22Rv1 (cell line): Measurements from ENCODE around the gene ABCA12.

Source experiments
- H3K27ac ChIP-seq: fragments of 450-650 bp; 2 replicates; pipeline ENCODE4 v1.5.1; 2017
- ZFX ChIP-seq: fragments of 450-650 bp; IDR thresholded peaks from 2 replicates; pipeline ENCODE4 v1.6.1; 2017; ENCODE audit warnings: antibody characterized with exemption, borderline replicate concordance
- TF ChIP-seq, protein P1 (sequence below): fragments of 450-650 bp; IDR thresholded peaks from 2 replicates; pipeline ENCODE4 v1.5.1; 2017; ENCODE audit warnings: mild to moderate bottlenecking

The ABCA12 gene

DNA sequence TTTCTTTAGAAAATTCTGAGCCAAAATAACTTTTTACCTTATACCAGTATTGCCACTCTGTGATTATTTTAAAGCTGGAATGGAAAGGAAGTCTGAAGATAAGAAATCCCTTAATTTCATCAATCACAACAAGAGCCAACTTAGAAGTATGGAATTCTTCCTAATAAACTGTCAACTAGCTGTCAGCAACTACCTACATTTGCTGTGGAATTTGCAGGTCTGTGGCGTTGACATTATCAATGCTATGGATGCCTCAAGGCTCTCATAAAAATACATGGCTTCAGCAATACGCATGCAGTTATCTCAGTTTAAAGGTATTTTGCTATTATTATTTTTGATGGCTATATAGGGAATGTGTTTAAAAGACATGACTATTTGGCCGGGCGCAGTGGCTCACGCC lies 108.5 kb downstream of the ABCA12 start:
- TF ChIP-seq ZFX = no peak
- TF ChIP-seq, protein P1, sequence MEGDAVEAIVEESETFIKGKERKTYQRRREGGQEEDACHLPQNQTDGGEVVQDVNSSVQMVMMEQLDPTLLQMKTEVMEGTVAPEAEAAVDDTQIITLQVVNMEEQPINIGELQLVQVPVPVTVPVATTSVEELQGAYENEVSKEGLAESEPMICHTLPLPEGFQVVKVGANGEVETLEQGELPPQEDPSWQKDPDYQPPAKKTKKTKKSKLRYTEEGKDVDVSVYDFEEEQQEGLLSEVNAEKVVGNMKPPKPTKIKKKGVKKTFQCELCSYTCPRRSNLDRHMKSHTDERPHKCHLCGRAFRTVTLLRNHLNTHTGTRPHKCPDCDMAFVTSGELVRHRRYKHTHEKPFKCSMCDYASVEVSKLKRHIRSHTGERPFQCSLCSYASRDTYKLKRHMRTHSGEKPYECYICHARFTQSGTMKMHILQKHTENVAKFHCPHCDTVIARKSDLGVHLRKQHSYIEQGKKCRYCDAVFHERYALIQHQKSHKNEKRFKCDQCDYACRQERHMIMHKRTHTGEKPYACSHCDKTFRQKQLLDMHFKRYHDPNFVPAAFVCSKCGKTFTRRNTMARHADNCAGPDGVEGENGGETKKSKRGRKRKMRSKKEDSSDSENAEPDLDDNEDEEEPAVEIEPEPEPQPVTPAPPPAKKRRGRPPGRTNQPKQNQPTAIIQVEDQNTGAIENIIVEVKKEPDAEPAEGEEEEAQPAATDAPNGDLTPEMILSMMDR = no peak
- H3K27ac ChIP-seq = no peak overlapping the region

DNA sequence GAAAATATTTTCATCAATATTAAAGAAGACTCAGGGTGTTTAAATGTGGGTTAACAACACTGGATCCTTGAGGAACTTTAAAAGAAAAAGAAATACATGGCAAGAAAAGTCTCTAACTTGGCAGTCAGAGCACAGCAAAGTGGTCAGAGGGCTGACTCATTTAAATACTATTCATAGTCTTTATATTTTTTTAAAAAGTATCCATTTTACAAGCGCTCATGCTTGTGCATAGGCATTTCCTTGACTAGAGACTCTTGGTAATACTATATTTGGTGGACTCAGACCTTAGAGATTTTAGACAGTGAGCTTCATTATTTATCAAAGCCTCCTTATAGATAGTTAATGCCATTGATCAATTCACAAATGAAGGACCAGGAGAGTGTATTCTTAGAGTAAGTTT lies 110.2 kb downstream of the ABCA12 start:
- no peak overlapping the region for H3K27ac ChIP-seq
- TF ChIP-seq ZFX = no peak
- TF ChIP-seq, protein P1 = no peak

DNA sequence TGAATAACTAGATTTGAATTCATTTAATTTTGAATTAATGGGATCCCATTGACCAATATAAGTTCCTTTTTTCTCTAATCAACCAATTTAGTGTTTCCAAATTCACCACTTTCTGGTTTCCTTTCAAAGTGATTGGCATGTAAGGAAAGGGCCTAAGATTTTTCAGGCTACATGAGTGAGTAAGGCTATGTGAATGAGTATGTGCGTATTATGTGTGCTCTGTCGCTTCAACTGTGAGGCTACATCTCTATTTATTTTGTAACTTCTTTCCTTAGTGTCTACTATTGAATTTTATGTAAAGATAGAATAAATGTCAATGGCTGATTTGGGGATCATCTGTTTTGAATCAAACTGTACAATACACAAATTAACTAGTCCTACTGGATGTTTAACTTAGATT lies 110.6 kb downstream of the ABCA12 start:
- TF ChIP-seq ZFX = no peak
- TF ChIP-seq, protein P1 = no peak
- H3K27ac ChIP-seq = no peak overlapping the region

DNA sequence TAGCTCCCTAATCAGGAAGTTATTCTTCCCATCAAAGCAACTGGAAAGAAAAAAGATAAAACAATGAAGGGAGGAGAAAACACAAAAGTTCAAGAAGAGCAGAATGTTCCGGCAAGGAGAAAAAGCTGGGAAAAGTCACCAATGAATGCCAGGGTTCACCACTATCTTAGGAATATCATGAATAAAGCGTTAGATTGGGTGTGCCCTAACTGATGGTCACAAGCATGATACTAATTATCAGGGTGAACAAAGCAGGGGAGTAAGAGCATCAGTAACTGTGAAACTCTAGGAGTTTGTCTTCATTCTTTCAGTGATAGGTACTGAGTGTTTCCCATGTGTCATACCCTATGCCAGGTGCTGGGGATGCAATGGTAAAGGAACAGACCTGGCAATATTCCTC lies 115.5 kb downstream of the ABCA12 start:
- TF ChIP-seq ZFX = no peak
- TF ChIP-seq, protein P1 = no peak
- H3K27ac ChIP-seq = no peak overlapping the region

DNA sequence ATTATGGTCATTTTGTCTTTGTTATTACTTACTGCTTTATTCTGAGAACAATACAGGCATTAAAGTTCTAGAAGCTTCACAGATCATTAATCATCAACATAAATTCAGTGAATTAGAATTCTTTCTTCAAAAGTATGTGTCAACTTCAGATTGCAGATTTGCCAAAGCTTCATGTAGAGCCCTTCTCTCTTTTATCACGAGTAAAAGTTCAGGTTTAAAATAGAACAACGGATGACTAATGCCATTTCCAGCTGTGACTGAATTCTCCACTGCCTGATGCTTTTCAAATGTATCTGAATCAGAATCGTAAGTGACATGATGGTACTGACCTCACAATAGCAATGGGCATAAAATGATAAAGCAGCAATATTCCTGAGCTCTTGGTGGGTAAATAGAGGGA lies 116.0 kb downstream of the ABCA12 start:
- H3K27ac ChIP-seq = no peak overlapping the region
- TF ChIP-seq, protein P1 = no peak
- TF ChIP-seq ZFX = no peak

DNA sequence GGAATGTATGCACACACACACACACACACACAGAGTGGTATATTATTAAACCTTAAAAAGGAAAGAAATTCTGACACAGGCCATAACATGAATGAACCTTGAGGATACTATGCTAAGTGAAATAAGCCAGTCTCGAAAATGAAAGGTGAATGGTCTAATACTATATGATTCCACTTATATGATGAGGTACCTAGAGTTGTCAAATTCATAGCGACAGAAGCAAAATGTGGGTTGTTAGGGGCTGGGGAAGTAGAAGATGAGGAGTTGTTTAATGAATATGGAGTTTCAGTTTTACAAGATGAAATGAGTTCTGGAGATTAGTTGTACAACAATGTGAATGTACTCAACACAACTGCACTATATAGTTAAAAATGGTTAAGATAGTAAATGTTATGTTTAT lies 118.1 kb downstream of the ABCA12 start:
- TF ChIP-seq, protein P1 = no peak
- TF ChIP-seq ZFX = no peak
- no peak overlapping the region for H3K27ac ChIP-seq

DNA sequence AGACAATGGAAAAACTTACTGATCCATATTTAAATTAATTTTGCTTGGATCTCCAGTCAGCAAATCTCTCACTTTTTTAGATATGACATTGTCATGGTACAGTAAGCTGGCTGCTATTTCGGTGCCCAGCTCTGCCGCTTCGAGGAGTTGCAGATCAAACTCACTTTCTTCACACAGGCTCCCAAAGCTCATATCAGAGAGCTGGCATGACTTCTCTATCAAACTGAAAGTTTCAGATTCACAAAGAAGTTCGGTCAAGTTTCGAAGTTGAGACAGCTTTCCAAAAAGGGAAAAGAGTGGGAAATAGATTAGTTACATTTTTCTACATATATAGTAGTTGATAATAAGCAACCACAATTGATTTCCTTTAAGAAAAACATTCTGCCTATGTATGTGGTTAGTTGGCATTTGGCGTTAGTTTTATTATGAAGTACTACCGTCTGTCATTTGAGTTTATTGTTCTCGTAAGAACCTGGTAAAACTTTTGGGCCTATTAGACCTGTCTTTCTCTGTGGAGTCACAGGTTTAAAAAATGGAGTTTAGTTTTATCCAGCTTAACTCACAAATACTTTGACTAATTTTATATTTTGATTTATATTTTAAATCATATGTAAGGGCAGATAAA lies 118.8 kb downstream of the ABCA12 start:
- no peak overlapping the region for H3K27ac ChIP-seq
- TF ChIP-seq, protein P1 = no peak
- no peak for TF ChIP-seq ZFX
